Mesodermal cell (in vitro differentiated cells): Measurements from ENCODE around the gene DOC2A.
"Not testable (repeated sequence)": the region's sequence is repeated elsewhere in the genome, so short reads cannot be mapped to it uniquely, and the experiment has no call there.

Source experiments
- H3K27ac ChIP-seq: 2 replicates; pipeline ENCODE4 v1.7.0; 2013; ENCODE audit warnings: mild to moderate bottlenecking, low read depth, low read length, moderate library complexity; ENCODE audit not compliant: severe bottlenecking
- H3K36me3 ChIP-seq: 2 replicates; pipeline ENCODE4 v1.7.1; 2013; ENCODE audit warnings: mild to moderate bottlenecking, low read length, moderate library complexity; ENCODE audit not compliant: control insufficient read depth, insufficient read depth
- H3K4me1 ChIP-seq: one replicate; pipeline ENCODE4 v1.7.1; 2013; ENCODE audit warnings: mild to moderate bottlenecking, low read length; ENCODE audit not compliant: insufficient read depth, control insufficient read depth, poor library complexity, severe bottlenecking
- H3K4me3 ChIP-seq: 2 replicates; pipeline ENCODE4 v1.7.0; 2013; ENCODE audit warnings: low read length, control low read depth, mild to moderate bottlenecking; ENCODE audit not compliant: insufficient read depth, poor library complexity, severe bottlenecking; ENCODE audit errors: extremely low read depth
- H3K9me3 ChIP-seq: 2 replicates; pipeline ENCODE4 v1.7.1; 2013; ENCODE audit warnings: mild to moderate bottlenecking, low read length, moderate library complexity; ENCODE audit not compliant: control insufficient read depth
- WGBS, 2 experiments: methylation state at CpG; one replicate each; pipeline ENCODE4 v1.1.5; 2013; ENCODE audit warnings: missing lambda C conversion rate in 2 of 2; ENCODE audit not compliant: insufficient coverage in 2 of 2; 5-methylcytosine and 5-hydroxymethylcytosine counted together

DOC2A gene

GRCh38 chr16:29963021-29963743, 47.6 kb downstream of the DOC2A start:
- H3K9me3 ChIP-seq, result no peaks in the 10 kb centered on the region
- 92 to 95% methylated on average over 13 to 14 of the region's 14 CpGs for WGBS, 2 experiments
- H3K27ac ChIP-seq, result no peak overlapping the region
- H3K4me1 ChIP-seq, result no peaks in the 10 kb centered on the region
- H3K4me3 ChIP-seq, result peak overlapping the region; percentile 62
- peaks cover 20% of the 10 kb centered on the region for H3K36me3 ChIP-seq

- no peaks in the 10 kb centered on the region for H3K4me1 ChIP-seq
- WGBS, 2 experiments, result 32 to 38% methylated on average over 13 to 15 of the region's 18 CpGs
Observed at GRCh38 chr16:29962344-29962994, 48.4 kb downstream of the DOC2A start.

GRCh38 chr16:29961479-29962343, 49.1 kb downstream of the DOC2A start, which contains the start of gene TMEM219:
TMEM219 (plus strand) TSS chr16:29962079; CDS start chr16:29963144, 1,065 bp downstream.
- peak within 1 kb of the TSS; percentile 75 for H3K27ac ChIP-seq
- no peaks in the 10 kb centered on the region for H3K9me3 ChIP-seq
- WGBS, 2 experiments, result 1% methylated on average over 49 to 71 of the region's 75 CpGs
- peaks cover 7% of the 10 kb centered on the region for H3K36me3 ChIP-seq
- H3K4me3 ChIP-seq, result peak within 1 kb of the TSS; percentile 62
- H3K4me1 ChIP-seq, result no peaks in the 10 kb centered on the region

More at GRCh38 chr16:29962344-29962994, 48.4 kb downstream of the DOC2A start:
- Histone ChIP-seq H3K9me3 (no peaks in the 10 kb centered on the region), H3K27ac (peak overlapping the region; percentile 72), H3K36me3 (peaks cover 13% of the 10 kb centered on the region), H3K4me3 (peak overlapping the region; percentile 62)

GRCh38 chr16:29961127-29961478, 49.7 kb downstream of the DOC2A start:
- peaks cover 7% of the 10 kb centered on the region for H3K36me3 ChIP-seq
- peak overlapping the region; percentile 62 for H3K4me3 ChIP-seq
- H3K4me1 ChIP-seq, result no peaks in the 10 kb centered on the region
- peak overlapping the region; percentile 75 for H3K27ac ChIP-seq
- 85 to 88% methylated on average over 7 to 10 of the region's 10 CpGs for WGBS, 2 experiments
- no peaks in the 10 kb centered on the region for H3K9me3 ChIP-seq

GRCh38 chr16:29959821-29960220, 51.0 kb downstream of the DOC2A start:
- H3K4me3 ChIP-seq, H3K9me3 ChIP-seq, H3K27ac ChIP-seq, H3K4me1 ChIP-seq, H3K36me3 ChIP-seq: not testable (repeated sequence)
- WGBS, 2 experiments, result 95% methylated on average over 2 of the region's 4 CpGs; no CpG with 5 or more reads in 1 of the 2 experiments

- Histone ChIP-seq H3K4me3 (no peak overlapping the region), H3K36me3 (no peaks in the 10 kb centered on the region), H3K9me3 (no peaks in the 10 kb centered on the region), H3K27ac (no peak overlapping the region), H3K4me1 (no peaks in the 10 kb centered on the region)
- WGBS, 2 experiments, result 94 to 100% methylated on average over 1 to 5 of the region's 9 CpGs
Observed at GRCh38 chr16:29959293-29959692, 51.5 kb downstream of the DOC2A start.

GRCh38 chr16:29958756-29959155, 52.1 kb downstream of the DOC2A start:
- H3K27ac ChIP-seq, result no peak overlapping the region
- no peak overlapping the region for H3K4me3 ChIP-seq
- WGBS, 2 experiments, result 92 to 100% methylated on average over 2 to 4 of the region's 5 CpGs
- no peaks in the 10 kb centered on the region for H3K9me3 ChIP-seq
- no peaks in the 10 kb centered on the region for H3K36me3 ChIP-seq
- H3K4me1 ChIP-seq, result no peaks in the 10 kb centered on the region
